Hepatocyte (in vitro differentiated cells): Measurements from ENCODE around the gene PCDHGA7.

Source experiments
- EZH2 ChIP-seq: fragments of 200-600 bp; sonication (generic); IDR thresholded peaks from 2 replicates; pipeline ENCODE4 v1.6.1; 2016; ENCODE audit warnings: antibody characterized with exemption, mild to moderate bottlenecking, borderline replicate concordance
- EZH2phosphoT487 ChIP-seq: fragments of 200-600 bp; sonication (generic); IDR thresholded peaks from one replicate; pipeline ENCODE4 v1.6.1; 2018; ENCODE audit warnings: antibody characterized with exemption, mild to moderate bottlenecking, low read depth, moderate library complexity; ENCODE audit not compliant: unreplicated experiment, severe bottlenecking
- TF ChIP-seq, protein P1 (sequence below): fragments of 200-600 bp; sonication (generic); IDR thresholded peaks from 2 replicates; pipeline ENCODE4 v1.5.1; 2016; ENCODE audit warnings: antibody characterized with exemption, mild to moderate bottlenecking; ENCODE audit not compliant: poor library complexity

DNA sequence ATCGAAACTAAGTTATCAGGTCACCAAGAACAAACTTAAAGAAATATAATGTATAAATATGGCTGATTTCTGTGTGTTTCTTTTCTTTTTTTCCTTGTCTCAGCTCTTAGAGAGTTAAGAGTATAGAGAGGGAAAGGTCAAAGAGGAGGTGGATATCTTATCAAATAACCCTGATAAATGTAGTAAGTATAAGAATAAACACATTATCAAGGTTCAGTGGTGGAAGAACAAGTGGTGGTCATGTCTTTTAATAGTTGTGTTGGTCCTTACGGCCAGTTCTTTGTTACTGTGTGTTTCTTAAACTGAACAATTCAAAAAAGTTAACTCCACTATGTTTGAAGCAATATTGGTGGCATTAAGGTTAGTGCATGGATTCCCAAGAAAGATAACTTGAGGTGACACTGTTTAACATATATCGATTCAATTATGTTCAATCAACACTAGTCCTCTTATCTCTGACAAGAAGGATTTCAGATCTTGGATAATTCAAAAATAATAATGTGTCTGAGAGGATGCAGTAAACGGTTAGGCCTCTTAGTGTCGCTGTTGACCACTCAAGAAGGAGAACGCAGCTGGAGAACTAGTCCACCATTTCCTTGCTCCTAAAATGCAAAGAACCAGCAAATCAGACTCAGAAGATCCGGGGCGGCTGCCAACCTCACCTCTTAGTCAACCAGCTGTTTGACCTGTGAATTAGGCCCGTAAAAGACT, 39.1 kb upstream of the PCDHGA7 start, which contains the start of gene PCDHGA3:
- TF ChIP-seq, protein P1, sequence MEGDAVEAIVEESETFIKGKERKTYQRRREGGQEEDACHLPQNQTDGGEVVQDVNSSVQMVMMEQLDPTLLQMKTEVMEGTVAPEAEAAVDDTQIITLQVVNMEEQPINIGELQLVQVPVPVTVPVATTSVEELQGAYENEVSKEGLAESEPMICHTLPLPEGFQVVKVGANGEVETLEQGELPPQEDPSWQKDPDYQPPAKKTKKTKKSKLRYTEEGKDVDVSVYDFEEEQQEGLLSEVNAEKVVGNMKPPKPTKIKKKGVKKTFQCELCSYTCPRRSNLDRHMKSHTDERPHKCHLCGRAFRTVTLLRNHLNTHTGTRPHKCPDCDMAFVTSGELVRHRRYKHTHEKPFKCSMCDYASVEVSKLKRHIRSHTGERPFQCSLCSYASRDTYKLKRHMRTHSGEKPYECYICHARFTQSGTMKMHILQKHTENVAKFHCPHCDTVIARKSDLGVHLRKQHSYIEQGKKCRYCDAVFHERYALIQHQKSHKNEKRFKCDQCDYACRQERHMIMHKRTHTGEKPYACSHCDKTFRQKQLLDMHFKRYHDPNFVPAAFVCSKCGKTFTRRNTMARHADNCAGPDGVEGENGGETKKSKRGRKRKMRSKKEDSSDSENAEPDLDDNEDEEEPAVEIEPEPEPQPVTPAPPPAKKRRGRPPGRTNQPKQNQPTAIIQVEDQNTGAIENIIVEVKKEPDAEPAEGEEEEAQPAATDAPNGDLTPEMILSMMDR: no peak
- TF ChIP-seq EZH2: no peak
- no peak for TF ChIP-seq EZH2phosphoT487
